CD14-positive monocyte (primary cell): ENCODE results near the gene MAST2. TPM values are rescaled to one million over a fixed set of nuclear protein-coding genes. Genes with fewer than 3 reads are reported as not detected.

Source experiments
- DNase-seq, 3 donors: peaks; one replicate each; pipeline ENCODE4 v3.0.0-alpha.2; 2011 to 2022
- H2AFZ ChIP-seq: 2 replicates; pipeline ENCODE4 v1.6.0; 2012; ENCODE audit warnings: mild to moderate bottlenecking, low read depth, low read length, inconsistent platforms; ENCODE audit not compliant: insufficient read depth, poor library complexity, severe bottlenecking
- H3K27ac ChIP-seq, 2 donors: 1 replicate in 1 of 2; 2 replicates in 1 of 2; pipeline ENCODE4 v1.5.1; 2012 to 2013; ENCODE audit warnings: low read length in 2 of 2, control low read depth in 1 of 2, inconsistent platforms in 1 of 2, low read depth in 1 of 2, mild to moderate bottlenecking in 1 of 2
- H3K27me3 ChIP-seq, 2 donors: one replicate each; pipeline versions ENCODE4 v1.6.0 to v1.6.1; 2011 to 2013; ENCODE audit warnings: low read length in 2 of 2; ENCODE audit not compliant: control insufficient read depth in 2 of 2, insufficient read depth in 2 of 2
- H3K36me3 ChIP-seq, 2 donors: replicated peaks in 1 of 2; 1 replicate in 1 of 2; 2 replicates in 1 of 2; pipeline versions ENCODE4 v1.5.1 to v1.6.1; 2012 to 2013; ENCODE audit warnings: low read length in 2 of 2, control low read depth in 1 of 2, inconsistent platforms in 1 of 2, mild to moderate bottlenecking in 1 of 2; ENCODE audit not compliant: insufficient read depth in 2 of 2, control insufficient read depth in 1 of 2
- H3K4me1 ChIP-seq, 2 donors: 1 replicate in 1 of 2; 2 replicates in 1 of 2; pipeline versions ENCODE4 v1.5.1 to v1.6.1; 2012 to 2013; ENCODE audit warnings: low read length in 2 of 2, control low read depth in 1 of 2, inconsistent platforms in 1 of 2, mild to moderate bottlenecking in 1 of 2, moderate library complexity in 1 of 2; ENCODE audit not compliant: insufficient read depth in 2 of 2, control insufficient read depth in 1 of 2
- H3K4me2 ChIP-seq: replicated peaks from 2 replicates; pipeline ENCODE3; 2012; ENCODE audit warnings: low read length, moderate library complexity, mild to moderate bottlenecking; ENCODE audit not compliant: poor library complexity, severe bottlenecking; ENCODE audit errors: extremely low read depth
- H3K4me3 ChIP-seq, 3 experiments: fragments of 200-600 bp in 1 of 3; sonication (generic) in 1 of 3; replicated peaks in 1 of 3; 1 replicate in 2 of 3; 2 replicates in 1 of 3; pipeline ENCODE4 v1.5.1; 2011 to 2013; ENCODE audit warnings: low read length in 3 of 3, mild to moderate bottlenecking in 3 of 3, control low read depth in 2 of 3, low read depth in 2 of 3, inconsistent platforms in 1 of 3, moderate library complexity in 1 of 3
- H3K79me2 ChIP-seq: 2 replicates; pipeline ENCODE4 v1.6.0; 2012; ENCODE audit warnings: mild to moderate bottlenecking, control low read depth, inconsistent platforms, low read length, moderate library complexity; ENCODE audit not compliant: insufficient read depth
- H3K9ac ChIP-seq: 2 replicates; pipeline ENCODE4 v1.6.0; 2017; ENCODE audit warnings: low read length, mild to moderate bottlenecking; ENCODE audit not compliant: insufficient read depth, poor library complexity, severe bottlenecking
- H3K9me3 ChIP-seq, 2 donors: replicated peaks in 1 of 2; 1 replicate in 1 of 2; 2 replicates in 1 of 2; pipeline versions ENCODE4 v1.5.1 to v1.6.1; 2012 to 2013; ENCODE audit warnings: low read length in 2 of 2, control low read depth in 1 of 2; ENCODE audit not compliant: control insufficient read depth in 1 of 2, insufficient read depth in 1 of 2
- H4K20me1 ChIP-seq: 2 replicates; pipeline ENCODE4 v1.6.0; 2012; ENCODE audit warnings: mild to moderate bottlenecking, low read length, control low read depth, moderate library complexity; ENCODE audit not compliant: insufficient read depth
- H3K27ac Mint-ChIP-seq, 7 donors: one replicate each; pipeline ENCODE4 v1.8.0; 2020; ENCODE audit warnings: mild to moderate bottlenecking in 7 of 7, mixed read lengths in 7 of 7, moderate library complexity in 6 of 7, inconsistent platforms in 2 of 7
- H3K27me3 Mint-ChIP-seq, 3 donors: one replicate each; pipeline ENCODE4 v1.8.0; 2021 to 2022; ENCODE audit warnings: low read depth in 3 of 3, mild to moderate bottlenecking in 3 of 3, mixed read lengths in 3 of 3, moderate library complexity in 3 of 3, inconsistent platforms in 1 of 3
- H3K36me3 Mint-ChIP-seq, 2 donors: one replicate each; pipeline ENCODE4 v1.8.0; 2020; ENCODE audit warnings: mixed read lengths in 2 of 2, inconsistent platforms in 1 of 2, mild to moderate bottlenecking in 1 of 2
- H3K4me1 Mint-ChIP-seq: one replicate; pipeline ENCODE4 v1.8.0; 2020; ENCODE audit warnings: mild to moderate bottlenecking, mixed read lengths
- H3K4me3 Mint-ChIP-seq, 2 donors: one replicate each; pipeline ENCODE4 v1.8.0; 2020; ENCODE audit warnings: mild to moderate bottlenecking in 2 of 2, mixed read lengths in 2 of 2, moderate library complexity in 1 of 2
- H3K9me3 Mint-ChIP-seq, 7 donors: one replicate each; pipeline ENCODE4 v1.8.0; 2020 to 2022; ENCODE audit warnings: mixed read lengths in 7 of 7, mild to moderate bottlenecking in 6 of 7, moderate library complexity in 6 of 7, inconsistent platforms in 2 of 7
- CTCF ChIP-seq: fragments of 200-600 bp; IDR thresholded peaks from one replicate; pipeline ENCODE4 v1.8.0; 2022; ENCODE audit warnings: antibody characterized with exemption, mild to moderate bottlenecking
- WGBS: methylation state at CpG from one replicate; pipeline ENCODE4 v1.1.5; 2013; ENCODE audit warnings: missing lambda C conversion rate; ENCODE audit not compliant: insufficient coverage; 5-methylcytosine and 5-hydroxymethylcytosine counted together
- intact Hi-C, 2 donors: fragments of 100-400 bp; cut with micrococcal nuclease; formaldehyde crosslinking; loops; one replicate each; pipeline versions ENCODE4 v1.15.0 to v1.15.1; 2023
- polyA plus RNA-seq, 3 donors: library from polyadenylated mRNA; depleted of rRNA in 1 of 3; unstranded in 2 of 3; stranded (reverse) in 1 of 3; fragments of 300-500 nt in 2 of 3; fragments of >200 nt in 1 of 3; fragmentation: Illumina TruSeq in 2 of 3; gene quantifications; 1 replicate in 2 of 3; 2 replicates in 1 of 3; pipeline ENCODE4 v1.2.3, GENCODE V29; 2012 to 2021

Gene MAST2
- polyA plus RNA-seq, 3 donors, result 1.0 to 7.2 (median 2.5) TPM

DNA sequence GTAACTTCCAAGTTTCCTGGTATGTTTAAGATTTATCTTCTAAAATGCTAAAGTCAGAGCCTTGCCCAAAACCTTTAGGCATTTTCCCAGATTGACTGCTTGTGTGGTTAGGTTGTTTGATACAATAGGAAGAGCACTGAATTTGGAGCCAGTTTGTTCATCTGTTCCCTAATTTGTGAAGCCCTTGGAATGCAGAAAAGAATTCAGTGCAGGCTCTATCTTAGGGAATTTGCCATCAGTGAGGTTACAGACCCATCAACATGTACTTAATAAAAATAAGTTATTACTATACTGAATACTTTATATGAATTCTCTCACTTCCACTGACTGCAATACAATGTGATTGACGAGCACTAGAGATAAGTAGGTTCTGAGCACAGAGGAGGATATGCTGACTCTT lies 208.8 kb downstream of the MAST2 start:
- WGBS, result no CpG with 5 or more reads among the region's 1 CpG
- Histone ChIP-seq H2AFZ (no peak overlapping the region), H3K4me1 (no peaks in the 10 kb centered on the region), H3K4me3 (no peak overlapping the region), H4K20me1 (no peaks in the 10 kb centered on the region), H3K9me3 (no peaks in the 10 kb centered on the region), H3K27ac (no peak overlapping the region), H3K4me2 (no peak overlapping the region), H3K79me2 (no peaks in the 10 kb centered on the region), H3K9ac (no peak overlapping the region), H3K27me3 (no peaks in the 10 kb centered on the region), H3K36me3 (peaks cover 18 to 50% of the 10 kb centered on the region in 2 donors)
- H3K27ac Mint-ChIP-seq, result no peak overlapping the region
- intact Hi-C loops, result no loop called here
- DNase-seq, result no peak
- peaks cover 44 to 48% of the 10 kb centered on the region in 2 donors for H3K36me3 Mint-ChIP-seq
- TF ChIP-seq CTCF, result no peak
- H3K4me1 Mint-ChIP-seq, result no peaks in the 10 kb centered on the region
- no peak overlapping the region for H3K4me3 Mint-ChIP-seq
- no peaks in the 10 kb centered on the region for H3K27me3 Mint-ChIP-seq
- peaks cover 0 to 2% (median 0%) of the 10 kb centered on the region in 7 donors for H3K9me3 Mint-ChIP-seq

DNA sequence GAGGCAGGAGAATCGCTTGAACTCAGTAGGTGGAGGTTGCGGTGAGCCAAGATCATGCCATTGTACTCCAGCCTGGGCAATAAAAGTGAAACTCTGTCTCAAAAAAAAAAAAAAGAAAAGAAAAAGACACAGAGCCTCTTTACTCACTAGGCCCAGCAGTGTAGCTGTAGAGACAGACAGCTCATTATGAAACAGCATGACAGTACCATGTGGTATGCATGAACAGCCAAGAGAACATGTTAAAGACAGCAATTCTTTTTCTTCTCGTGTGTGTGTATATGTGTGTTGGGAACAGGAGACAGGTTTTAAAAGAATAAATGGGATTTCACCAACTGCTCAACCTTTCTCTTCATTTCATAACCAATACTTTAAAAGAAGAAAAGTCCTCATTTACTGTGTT lies 210.2 kb downstream of the MAST2 start:
- no peak overlapping the region for H2AFZ ChIP-seq
- peaks cover 7 to 37% of the 10 kb centered on the region in 2 donors for H3K36me3 ChIP-seq
- no peak for TF ChIP-seq CTCF
- no peak for DNase-seq
- no peaks in the 10 kb centered on the region for H3K79me2 ChIP-seq
- Mint-ChIP-seq H3K9me3 (peaks cover 0 to 2% (median 0%) of the 10 kb centered on the region in 7 donors), H3K27ac (peak overlapping the region in 1 of 7 donors; percentile 33), H3K4me1 (no peaks in the 10 kb centered on the region), H3K27me3 (no peaks in the 10 kb centered on the region), H3K36me3 (peaks cover 31 to 36% of the 10 kb centered on the region in 2 donors), H3K4me3 (no peak overlapping the region)
- 100% methylated on average over 2 of the region's 3 CpGs for WGBS
- no peaks in the 10 kb centered on the region for H4K20me1 ChIP-seq
- H3K27me3 ChIP-seq, result no peaks in the 10 kb centered on the region
- no peak overlapping the region for H3K4me2 ChIP-seq
- no peak overlapping the region for H3K27ac ChIP-seq
- peaks cover 9 to 10% of the 10 kb centered on the region in 2 donors for H3K4me1 ChIP-seq
- H3K4me3 ChIP-seq, result no peak overlapping the region
- intact Hi-C loops, result no loop called here
- no peaks in the 10 kb centered on the region for H3K9me3 ChIP-seq
- H3K9ac ChIP-seq, result no peak overlapping the region
